Natural killer cell treated with Interleukin-12 subunit alpha and Interleukin-12 subunit beta and Interleukin-15 and Interleukin-18, amount 100 ng/mL, for 72 hours (primary cell): ENCODE data around the gene SARS1. TPM values are rescaled to one million over a fixed set of nuclear protein-coding genes. Genes with fewer than 3 reads are reported as not detected.
"Not testable (repeated sequence)": the region's sequence is repeated elsewhere in the genome, so short reads cannot be mapped to it uniquely, and the experiment has no call there.

ENCODE experiments used
- ATAC-seq, 2 donors: fragments of 150-1000 bp; cut with Tn5 transposase in 1 of 2; sonication (Bioruptor Pico), chemical (Tn5 transposase) in 1 of 2; 2 replicates each; pipeline ENCODE4 v1.10.0; 2021
- DNase-seq: peaks from one replicate; pipeline ENCODE4 v3.0.0; 2022; ENCODE audit warnings: low spot score
- H3K27ac Mint-ChIP-seq, 2 donors: 1 replicate in 1 of 2; 2 replicates in 1 of 2; pipeline ENCODE4 v1.8.0; 2022; ENCODE audit warnings: mixed read lengths in 2 of 2, mild to moderate bottlenecking in 1 of 2, moderate library complexity in 1 of 2
- H3K27me3 Mint-ChIP-seq, 2 donors: 1 replicate in 1 of 2; 2 replicates in 1 of 2; pipeline ENCODE4 v1.8.0; 2022; ENCODE audit warnings: mixed read lengths in 2 of 2
- H3K36me3 Mint-ChIP-seq: one replicate; pipeline ENCODE4 v1.8.0; 2022; ENCODE audit warnings: mixed read lengths
- H3K4me1 Mint-ChIP-seq, 2 donors: 1 replicate in 1 of 2; 2 replicates in 1 of 2; pipeline ENCODE4 v1.8.0; 2022; ENCODE audit warnings: low read depth in 2 of 2, mixed read lengths in 2 of 2, mild to moderate bottlenecking in 1 of 2
- H3K4me3 Mint-ChIP-seq: one replicate; pipeline ENCODE4 v1.8.0; 2022; ENCODE audit warnings: mixed read lengths
- H3K9me3 Mint-ChIP-seq: 2 replicates; pipeline ENCODE4 v1.8.0; 2022; ENCODE audit warnings: mixed read lengths
- total RNA-seq, 2 donors: library from RNA; stranded (reverse); gene quantifications; one replicate each; pipeline ENCODE4 v1.2.3, GENCODE V29; 2022

Gene SARS1
- total RNA-seq, 2 donors from 2014 or later, result 178 to 205 TPM

- no peak for ATAC-seq
- no peaks in the 10 kb centered on the region for H3K9me3 Mint-ChIP-seq
- peaks cover 13 to 18% of the 10 kb centered on the region in 2 donors for H3K4me1 Mint-ChIP-seq
These were observed 68.8 kb downstream of the SARS1 start for GRCh38 chr1:109282497-109282951.

DNA sequence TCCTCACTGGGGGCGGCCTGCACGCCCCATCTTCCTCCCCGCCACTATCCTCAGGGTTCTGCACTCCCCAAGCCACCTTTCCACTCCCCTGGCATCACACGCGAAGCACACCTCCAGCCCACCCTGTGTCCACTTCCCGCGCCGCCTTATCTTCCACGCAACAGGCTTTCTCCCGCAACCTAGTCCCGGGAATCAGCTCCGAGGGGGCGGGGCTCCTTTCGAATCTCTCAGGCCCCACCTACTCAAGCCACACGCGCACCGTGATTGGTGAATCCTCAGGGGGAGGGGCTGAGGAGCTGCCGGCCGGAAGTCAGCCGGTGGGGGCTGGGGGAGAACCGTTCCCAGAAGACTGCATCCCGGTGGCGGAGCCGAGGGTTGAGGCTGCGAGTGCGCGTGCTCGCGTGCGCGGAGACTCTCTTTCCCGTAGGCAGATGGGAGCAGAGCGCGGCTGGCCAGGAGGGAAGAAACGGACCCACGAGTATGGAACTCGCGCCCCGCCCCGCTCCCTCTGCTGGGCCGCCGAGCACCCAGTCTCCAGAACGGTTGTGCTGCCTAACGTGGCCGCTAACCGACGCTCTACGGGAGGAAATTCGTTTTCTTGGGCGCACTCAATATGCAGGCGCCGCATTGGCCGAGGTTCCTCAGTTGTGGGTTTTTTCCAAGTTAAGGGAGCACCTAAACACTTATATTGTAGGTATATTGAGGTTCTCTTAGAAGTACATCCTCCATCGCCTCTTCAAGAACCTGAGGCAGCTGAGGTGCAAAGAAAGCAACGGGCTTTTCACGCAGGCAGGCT lies 69.4 kb downstream of the SARS1 start, which contains the start of gene PSRC1:
Gene PSRC1, minus strand, starts transcription at position 194 of the 796 bp plus-strand sequence.
- peak; percentile 99 for ATAC-seq
- Mint-ChIP-seq H3K27ac (peak within 1 kb of the TSS; percentile 80 to 90), H3K4me3 (peak within 1 kb of the TSS; percentile 91), H3K4me1 (peaks cover 13 to 18% of the 10 kb centered on the region in 2 donors), H3K27me3 (no peaks in the 10 kb centered on the region), H3K9me3 (no peaks in the 10 kb centered on the region), H3K36me3 (no peaks in the 10 kb centered on the region)
- DNase-seq, result peak; percentile 93

More at GRCh38 chr1:109282497-109282951, 68.8 kb downstream of the SARS1 start:
- H3K36me3 Mint-ChIP-seq, result no peaks in the 10 kb centered on the region
- peak overlapping the region; percentile 80 to 90 for H3K27ac Mint-ChIP-seq
- DNase-seq, result no peak
- H3K27me3 Mint-ChIP-seq, result no peaks in the 10 kb centered on the region
- peak overlapping the region; percentile 91 for H3K4me3 Mint-ChIP-seq

GRCh38 chr1:109283748-109284600 lies 70.3 kb downstream of the SARS1 start:
- Mint-ChIP-seq H3K27me3 (peaks cover 4 to 6% of the 10 kb centered on the region in 2 donors), H3K4me1 (peaks cover 13 to 18% of the 10 kb centered on the region in 2 donors), H3K4me3 (peak overlapping the region; percentile 91), H3K36me3 (no peaks in the 10 kb centered on the region), H3K9me3 (no peaks in the 10 kb centered on the region), H3K27ac (peak overlapping the region; percentile 80 to 90)
- peak; percentile 11 to 48 for ATAC-seq
- DNase-seq, result no peak

DNA sequence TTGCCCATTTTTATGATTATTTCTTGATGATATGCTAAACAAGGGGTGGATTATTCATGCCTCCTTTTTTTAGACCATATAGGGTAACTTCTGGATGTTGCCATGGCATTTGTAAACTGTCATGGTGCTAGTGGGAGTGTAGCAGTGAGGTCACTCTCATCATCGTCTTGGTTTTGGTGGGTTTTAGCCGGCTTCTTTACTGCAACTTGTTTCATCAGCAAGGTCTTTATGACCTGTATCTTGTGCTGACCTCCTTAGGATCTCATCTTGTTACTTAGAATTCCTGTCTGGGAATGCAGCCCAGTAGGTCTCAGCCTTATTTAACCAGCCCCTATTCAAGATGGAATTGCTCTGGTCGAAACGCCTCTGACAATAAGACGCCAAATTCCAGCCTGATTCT lies 73.0 kb downstream of the SARS1 start:
- H3K36me3 Mint-ChIP-seq, ATAC-seq, DNase-seq, H3K27ac Mint-ChIP-seq, H3K27me3 Mint-ChIP-seq, H3K4me3 Mint-ChIP-seq, H3K9me3 Mint-ChIP-seq: not testable (repeated sequence)
- H3K4me1 Mint-ChIP-seq, result peaks cover 13 to 18% of the 10 kb centered on the region in 2 donors

Other genes starting within 250 kb of the SARS1 start
- 10 to 100 TPM; 15.1 to 16.1 TPM for gene WDR47, start 171.8 kb upstream of the SARS1 start, total RNA-seq
- 10 to 100 TPM; 28.1 to 42.3 TPM for gene TAF13, start 137.9 kb upstream of the SARS1 start, total RNA-seq
- gene TMEM167B, start 123.2 kb upstream of the SARS1 start, total RNA-seq, result 10 to 100 TPM; 40.8 to 53.8 TPM
- 1 to 10 TPM; 1.4 to 4.0 TPM for gene ELAPOR1, start 99.8 kb upstream of the SARS1 start, total RNA-seq
- gene CELSR2, start 35.6 kb downstream of the SARS1 start, total RNA-seq, result 1 to 10 TPM; 1.5 to 2.6 TPM
- gene PSRC1, start 69.2 kb downstream of the SARS1 start, total RNA-seq, result 10 to 100 TPM in 1 of 2 donors, 1 to 10 TPM in 1; 4.7 to 16.2 TPM
- gene MYBPHL, start 93.1 kb downstream of the SARS1 start, total RNA-seq, result not detected
- gene SORT1, start 184.0 kb downstream of the SARS1 start, total RNA-seq, result 1 to 10 TPM; 5.8 to 7.9 TPM
- gene PSMA5, start 212.5 kb downstream of the SARS1 start, total RNA-seq, result 100 to 1,000 TPM; 194 to 201 TPM